ENCODE data around the gene OR8B3.

OR8B3 gene

GRCh38 chr11:124441519-124441918 is 42.7 kb upstream of the OR8B3 start:
- ATAC-seq (ENCODE audit: low read depth) (no peak), DNase-seq (ENCODE audit: low spot score) (no peak)
- no peak overlapping the region for H3K27ac ChIP-seq (ENCODE audit: poor library complexity, severe bottlenecking)
- no peaks in the 10 kb centered on the region for H3K36me3 ChIP-seq (ENCODE audit: low read depth)
- TF ChIP-seq, protein P1, sequence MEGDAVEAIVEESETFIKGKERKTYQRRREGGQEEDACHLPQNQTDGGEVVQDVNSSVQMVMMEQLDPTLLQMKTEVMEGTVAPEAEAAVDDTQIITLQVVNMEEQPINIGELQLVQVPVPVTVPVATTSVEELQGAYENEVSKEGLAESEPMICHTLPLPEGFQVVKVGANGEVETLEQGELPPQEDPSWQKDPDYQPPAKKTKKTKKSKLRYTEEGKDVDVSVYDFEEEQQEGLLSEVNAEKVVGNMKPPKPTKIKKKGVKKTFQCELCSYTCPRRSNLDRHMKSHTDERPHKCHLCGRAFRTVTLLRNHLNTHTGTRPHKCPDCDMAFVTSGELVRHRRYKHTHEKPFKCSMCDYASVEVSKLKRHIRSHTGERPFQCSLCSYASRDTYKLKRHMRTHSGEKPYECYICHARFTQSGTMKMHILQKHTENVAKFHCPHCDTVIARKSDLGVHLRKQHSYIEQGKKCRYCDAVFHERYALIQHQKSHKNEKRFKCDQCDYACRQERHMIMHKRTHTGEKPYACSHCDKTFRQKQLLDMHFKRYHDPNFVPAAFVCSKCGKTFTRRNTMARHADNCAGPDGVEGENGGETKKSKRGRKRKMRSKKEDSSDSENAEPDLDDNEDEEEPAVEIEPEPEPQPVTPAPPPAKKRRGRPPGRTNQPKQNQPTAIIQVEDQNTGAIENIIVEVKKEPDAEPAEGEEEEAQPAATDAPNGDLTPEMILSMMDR (IDR thresholded peaks at IDR 0.05; ENCODE audit: poor library complexity, severe bottlenecking): no peak
- H3K4me3 ChIP-seq (ENCODE audit: severe bottlenecking): no peak overlapping the region
- no peaks in the 10 kb centered on the region for H3K9me3 ChIP-seq (ENCODE audit: severe bottlenecking)
- H3K27me3 ChIP-seq (ENCODE audit: insufficient read depth, poor library complexity, severe bottlenecking): no peaks in the 10 kb centered on the region
- H3K4me1 ChIP-seq (ENCODE audit: insufficient read depth, poor library complexity, severe bottlenecking): no peaks in the 10 kb centered on the region

- ATAC-seq (ENCODE audit: low read depth) (no peak), DNase-seq (ENCODE audit: low spot score) (no peak)
- no peaks in the 10 kb centered on the region for H3K4me1 ChIP-seq (ENCODE audit: insufficient read depth, poor library complexity, severe bottlenecking)
- H3K9me3 ChIP-seq (ENCODE audit: severe bottlenecking): no peaks in the 10 kb centered on the region
- H3K36me3 ChIP-seq (ENCODE audit: low read depth): no peaks in the 10 kb centered on the region
- H3K27ac ChIP-seq (ENCODE audit: poor library complexity, severe bottlenecking): no peak overlapping the region
- no peak overlapping the region for H3K4me3 ChIP-seq (ENCODE audit: severe bottlenecking)
- peaks cover 2% of the 10 kb centered on the region for H3K27me3 ChIP-seq (ENCODE audit: insufficient read depth, poor library complexity, severe bottlenecking)
- TF ChIP-seq, protein P1 (IDR thresholded peaks at IDR 0.05; ENCODE audit: poor library complexity, severe bottlenecking): no peak
Observed at GRCh38 chr11:124441081-124441480, 42.3 kb upstream of the OR8B3 start.

GRCh38 chr11:124440608-124441007 is 41.8 kb upstream of the OR8B3 start:
- no peaks in the 10 kb centered on the region for H3K36me3 ChIP-seq (ENCODE audit: low read depth)
- peaks cover 3% of the 10 kb centered on the region for H3K27me3 ChIP-seq (ENCODE audit: insufficient read depth, poor library complexity, severe bottlenecking)
- no peak overlapping the region for H3K4me3 ChIP-seq (ENCODE audit: severe bottlenecking)
- no peak overlapping the region for H3K27ac ChIP-seq (ENCODE audit: poor library complexity, severe bottlenecking)
- TF ChIP-seq, protein P1 (IDR thresholded peaks at IDR 0.05; ENCODE audit: poor library complexity, severe bottlenecking): no peak
- no peak for DNase-seq (ENCODE audit: low spot score)
- ATAC-seq (ENCODE audit: low read depth): no peak
- H3K4me1 ChIP-seq (ENCODE audit: insufficient read depth, poor library complexity, severe bottlenecking): no peaks in the 10 kb centered on the region
- H3K9me3 ChIP-seq (ENCODE audit: severe bottlenecking): no peaks in the 10 kb centered on the region

DNA sequence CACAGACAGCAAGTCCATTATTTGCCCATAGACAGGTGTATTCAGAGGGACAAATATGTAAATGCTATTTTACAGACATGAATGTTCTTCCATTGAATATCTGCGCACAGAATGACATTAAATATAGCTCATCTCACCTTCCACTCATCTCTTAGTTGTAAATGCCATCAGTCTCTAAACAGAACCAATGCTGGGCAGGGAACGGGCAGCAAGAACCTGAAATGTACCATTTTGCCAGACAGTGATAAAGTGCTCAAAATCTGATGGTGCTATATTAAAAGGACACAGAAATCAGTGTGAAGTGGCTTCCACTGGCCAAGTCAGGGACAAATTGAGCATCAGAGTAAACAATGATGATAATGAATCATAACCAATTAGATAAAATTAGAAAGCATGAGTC is 35.9 kb upstream of the OR8B3 start:
- ATAC-seq (ENCODE audit: low read depth) (no peak), DNase-seq (ENCODE audit: low spot score) (no peak)
- Histone ChIP-seq H3K36me3 (ENCODE audit: low read depth) (no peaks in the 10 kb centered on the region), H3K4me3 (ENCODE audit: severe bottlenecking) (no peak overlapping the region), H3K27ac (ENCODE audit: poor library complexity, severe bottlenecking) (no peak overlapping the region), H3K9me3 (ENCODE audit: severe bottlenecking) (no peaks in the 10 kb centered on the region), H3K4me1 (ENCODE audit: insufficient read depth, poor library complexity, severe bottlenecking) (no peaks in the 10 kb centered on the region), H3K27me3 (ENCODE audit: insufficient read depth, poor library complexity, severe bottlenecking) (peaks cover 3% of the 10 kb centered on the region)
- TF ChIP-seq, protein P1 (IDR thresholded peaks at IDR 0.05; ENCODE audit: poor library complexity, severe bottlenecking): no peak

- Histone ChIP-seq H3K27ac (ENCODE audit: poor library complexity, severe bottlenecking) (no peak overlapping the region), H3K36me3 (ENCODE audit: low read depth) (no peaks in the 10 kb centered on the region), H3K27me3 (ENCODE audit: insufficient read depth, poor library complexity, severe bottlenecking) (no peaks in the 10 kb centered on the region), H3K4me3 (ENCODE audit: severe bottlenecking) (no peak overlapping the region), H3K9me3 (ENCODE audit: severe bottlenecking) (no peaks in the 10 kb centered on the region), H3K4me1 (ENCODE audit: insufficient read depth, poor library complexity, severe bottlenecking) (no peaks in the 10 kb centered on the region)
- TF ChIP-seq, protein P1 (IDR thresholded peaks at IDR 0.05; ENCODE audit: poor library complexity, severe bottlenecking): no peak
- no peak for DNase-seq (ENCODE audit: low spot score)
- no peak for ATAC-seq (ENCODE audit: low read depth)
Observed at GRCh38 chr11:124429599-124429998, 30.8 kb upstream of the OR8B3 start.

All from RWPE2 (cell line).